Mucosa of descending colon (tissue), 3 donors: ENCODE results near the gene PKIG. TPM values are rescaled to one million over a fixed set of nuclear protein-coding genes. Genes with fewer than 3 reads are reported as not detected.

ENCODE experiments used
- ATAC-seq: fragments of 200-7000 bp; cut with Tn5 transposase; one replicate; pipeline ENCODE4 v1.9.1; 2020; ENCODE audit warnings: mild to moderate bottlenecking, moderate library complexity
- DNase-seq, 3 donors: peaks; one replicate each; pipeline ENCODE4 v3.0.0-alpha.2; 2020
- H3K36me3 ChIP-seq: fragments of 200-600 bp; one replicate; pipeline ENCODE4 v1.8.0; 2021; ENCODE audit warnings: low read depth, mild to moderate bottlenecking
- H3K4me1 ChIP-seq: fragments of 200-600 bp; one replicate; pipeline ENCODE4 v1.8.0; 2021; ENCODE audit warnings: low read depth, mild to moderate bottlenecking
- H3K4me3 ChIP-seq: fragments of 200-600 bp; one replicate; pipeline ENCODE4 v1.8.0; 2021; ENCODE audit warnings: mild to moderate bottlenecking
- H3K9me3 ChIP-seq: fragments of 200-600 bp; one replicate; pipeline ENCODE4 v1.8.0; 2021; ENCODE audit warnings: mild to moderate bottlenecking
- CTCF ChIP-seq: fragments of 200-600 bp; IDR thresholded peaks from one replicate; pipeline ENCODE4 v1.8.0; 2022; ENCODE audit warnings: antibody characterized with exemption, mild to moderate bottlenecking
- intact Hi-C, 2 donors: fragments of 100-400 bp; cut with DNase I in 1 of 2; cut with micrococcal nuclease in 1 of 2; formaldehyde crosslinking; loops; one replicate each; pipeline versions ENCODE4 v1.11.0 to v1.11.1; 2022; cut with DNase I, micrococcal nuclease
- total RNA-seq, 3 donors: library from RNA; stranded (reverse); fragmentation: NEBNext Ultra II Directional in 2 of 3; extraction: Animal tissue kit (Norgen Biotek cat#: 25700) in 2 of 3; gene quantifications; one replicate each; pipeline versions ENCODE4 v1.2.1 to v1.2.4, GENCODE V29; 2021 to 2023
- donor health status: DM: no; HTN: no; CAD: no; lungs with moderate emphysema.
- donor health status: DM: no; HTN: no; CAD: no.
- donor health status: DM: no; HTN: yes; CAD: no.

Gene PKIG
- total RNA-seq, 3 donors from 2014 or later: 39.9 to 101 (median 42.4) TPM

GRCh38 chr20:44662261-44662660, 79.9 kb downstream of the PKIG start:
- ATAC-seq (no peak), DNase-seq (no peak)
- no peak overlapping the region for H3K4me3 ChIP-seq
- intact Hi-C loops: no loop called here
- H3K4me1 ChIP-seq: no peaks in the 10 kb centered on the region
- H3K9me3 ChIP-seq: no peaks in the 10 kb centered on the region
- no peak for TF ChIP-seq CTCF
- no peaks in the 10 kb centered on the region for H3K36me3 ChIP-seq

- intact Hi-C loops: no loop called here
- Histone ChIP-seq H3K36me3 (no peaks in the 10 kb centered on the region), H3K4me1 (no peaks in the 10 kb centered on the region), H3K9me3 (no peaks in the 10 kb centered on the region), H3K4me3 (no peak overlapping the region)
- ATAC-seq (no peak), DNase-seq (no peak)
- TF ChIP-seq CTCF: no peak
These were observed 81.8 kb downstream of the PKIG start for GRCh38 chr20:44664131-44664530.

GRCh38 chr20:44666066-44666465, 83.7 kb downstream of the PKIG start:
- intact Hi-C loops: no loop called here
- no peak for DNase-seq
- no peaks in the 10 kb centered on the region for H3K4me1 ChIP-seq
- no peaks in the 10 kb centered on the region for H3K9me3 ChIP-seq
- ATAC-seq: no peak
- H3K36me3 ChIP-seq: no peaks in the 10 kb centered on the region
- no peak overlapping the region for H3K4me3 ChIP-seq
- no peak for TF ChIP-seq CTCF

Other genes with a start within 250 kb of the PKIG start
- gene R3HDML, start 245.5 kb upstream of the PKIG start, total RNA-seq: not detected
- 100 to 1,000 TPM; 125 to 332 (median 237) TPM for gene HNF4A, start 226.9 kb upstream of the PKIG start, total RNA-seq
- 10 to 100 TPM in 1 of 3 donors, 1 to 10 TPM in 2; 7.2 to 10.2 (median 9.9) TPM for gene TTPAL, start 106.7 kb upstream of the PKIG start, total RNA-seq
- 100 to 1,000 TPM; 103 to 128 (median 110) TPM for gene SERINC3, start 60.5 kb upstream of the PKIG start, total RNA-seq
- gene ADA, start 69.1 kb downstream of the PKIG start, total RNA-seq: 1 to 10 TPM; 2.2 to 6.9 (median 5.9) TPM
- gene CCN5, start 132.8 kb downstream of the PKIG start, total RNA-seq: 1 to 10 TPM; 1.7 to 6.3 (median 4.2) TPM
- under 1 TPM; 0.17 to 0.44 (median 0.43) TPM for gene KCNK15, start 163.3 kb downstream of the PKIG start, total RNA-seq
- 1 to 10 TPM in 2 of 3 donors, under 1 TPM in 1; 0.51 to 2.0 (median 1.4) TPM for gene RIMS4, start 228.0 kb downstream of the PKIG start, total RNA-seq